ENCODE measurements around the gene IGFBPL1. TPM values are rescaled to one million over a fixed set of nuclear protein-coding genes. Genes with fewer than 3 reads are reported as not detected.

Gene IGFBPL1
- total and polyA plus RNA-seq, 2 of the 13 experiments (the other 11 are each of a cell fraction or from before 2014, with no cell fraction given) = 0.24 TPM; not detected in 1

GRCh38 chr9:38443181-38443580 lies 18.9 kb upstream of the IGFBPL1 start (continued):
- 0 out of 2 replicates have a peak, but pooled peaks have one; percentile 46 for TF ChIP-seq ZBTB26 (CRISPR knock-in tag; IDR thresholded peaks at IDR 0.05; ENCODE audit: borderline replicate concordance)
- TF ChIP-seq ATF7 (IDR thresholded peaks at IDR 0.05) = no peak
- TF ChIP-seq ATF7 (CRISPR knock-in tag; IDR thresholded peaks at IDR 0.05) = peak; percentile 70; the same call in 1 of the 2 replicates
- no peak for TF ChIP-seq KDM1A (CRISPR knock-in tag; IDR thresholded peaks at IDR 0.05)
- 0 out of 2 replicates have a peak, but pooled peaks have one; percentile 29 for TF ChIP-seq ZNF761 (CRISPR knock-in tag; conservative IDR thresholded peaks at IDR 0.05)
- TF ChIP-seq KAT8 (CRISPR knock-in tag; IDR thresholded peaks at IDR 0.05) = 0 out of 2 replicates have a peak, but pooled peaks have one; percentile 40

- H3K4me2 ChIP-seq (ENCODE audit: low read depth, low read length) = peak overlapping the region; percentile 59
- FAIRE-seq = no peak
- BruUV-seq (replicated peaks) = no TSS peak
- no peaks in the 10 kb centered on the region for H3K9me3 ChIP-seq (ENCODE audit: low read length)
- peaks cover 60% of the 10 kb centered on the region for H3K4me1 ChIP-seq (ENCODE audit: insufficient read depth, low read length)
- H3K9ac ChIP-seq (ENCODE audit: insufficient read depth, low read depth, low read length) = no peak overlapping the region
- peaks cover 5% of the 10 kb centered on the region for H3K79me2 ChIP-seq (ENCODE audit: insufficient read depth, low read length)
- intact Hi-C loops (cut with micrococcal nuclease; ENCODE audit: unreplicated experiment) = loop anchor here (10.0 kb wide), 1 partner anchor 62 kb away; no protein-coding TSS in a partner anchor
- no peaks in the 10 kb centered on the region for H3K27me3 ChIP-seq (ENCODE audit: control insufficient read depth in 1 of 2, insufficient read depth in 2 of 2, low read length in 2 of 2)
- CTCF ChIA-PET (ENCODE audit: low intra/inter-chr PET ratio, low total read pairs) = no interaction called here
- ATAC-seq = peak; percentile 72
- no peak for DNase-seq (ENCODE audit: low spot score)
- no peaks in the 10 kb centered on the region for H4K20me1 ChIP-seq (ENCODE audit: insufficient read depth, low read length)
- POLR2A ChIA-PET = interaction anchor here (0.5 to 1.5 kb wide), 2 partner anchors 8 to 177 kb away, joined by 3 to 6 read pairs; partner anchors contain the start of gene ANKRD18A
- no peak overlapping the region for H3K27ac ChIP-seq (ENCODE audit: extremely low read length, insufficient read depth, low read length)
- in situ Hi-C loops (cut with HindIII; ENCODE audit: extremely low pct_ligation_motif_present, low pct_unique_long_range_greater_than_20kb) = no loop called here
- no peak overlapping the region for H2AFZ ChIP-seq (ENCODE audit: low read length)
- H3K4me3 ChIP-seq (replicated peaks in 1 of 3; ENCODE audit: insufficient read depth in 1 of 3, low read depth in 2 of 3, low read length in 3 of 3) = peak overlapping the region in 1 of 3 experiments; percentile 19; a peak in 1 of 6 replicates
- H3K36me3 ChIP-seq (replicated peaks in 1 of 2; ENCODE audit: control insufficient read depth in 1 of 2, insufficient read depth in 2 of 2, low read length in 2 of 2) = 0 out of 5 replicates have a peak, but pooled peaks cover 0 to 2% of the 10 kb centered on the region in 2 experiments
- 79% methylated on average over 7 of the region's 8 CpGs for WGBS (ENCODE audit: low lambda C conversion rate)
- TF ChIP-seq CTCF (CRISPR knock-in tag; IDR thresholded peaks at IDR 0.05) = no peak
- TF ChIP-seq ZNF687 (CRISPR knock-in tag; IDR thresholded peaks at IDR 0.05) = peak; percentile 15; the same call in 1 of the 2 replicates
- no peak for TF ChIP-seq RCOR2 (CRISPR knock-in tag; IDR thresholded peaks at IDR 0.05)
- 0 out of 2 replicates have a peak, but pooled peaks have one; percentile 11 for TF ChIP-seq YEATS4 (CRISPR knock-in tag; IDR thresholded peaks at IDR 0.05; ENCODE audit: borderline replicate concordance)
- TF ChIP-seq MXD3 (CRISPR knock-in tag; IDR thresholded peaks at IDR 0.05) = no peak
- TF ChIP-seq ZNF24 (IDR thresholded peaks at IDR 0.05) = 0 out of 2 replicates have a peak, but pooled peaks have one; percentile 13
- no peak for TF ChIP-seq ZNF572 (CRISPR knock-in tag; IDR thresholded peaks at IDR 0.05)
- no peak for TF ChIP-seq ZNF296 (CRISPR knock-in tag; conservative IDR thresholded peaks at IDR 0.05)
- TF ChIP-seq SETDB1 (CRISPR knock-in tag; IDR thresholded peaks at IDR 0.05; ENCODE audit: borderline replicate concordance) = no peak
- no peak for TF ChIP-seq CC2D1A (CRISPR knock-in tag; IDR thresholded peaks at IDR 0.05)
Measured at GRCh38 chr9:38442473-38443096, 18.3 kb upstream of the IGFBPL1 start.

All from HepG2 (cell line).